ENCODE data around the gene SPTBN2.
"Not testable (repeated sequence)": the region's sequence is repeated elsewhere in the genome, so short reads cannot be mapped to it uniquely, and the experiment has no call there.

Gene SPTBN2

DNA sequence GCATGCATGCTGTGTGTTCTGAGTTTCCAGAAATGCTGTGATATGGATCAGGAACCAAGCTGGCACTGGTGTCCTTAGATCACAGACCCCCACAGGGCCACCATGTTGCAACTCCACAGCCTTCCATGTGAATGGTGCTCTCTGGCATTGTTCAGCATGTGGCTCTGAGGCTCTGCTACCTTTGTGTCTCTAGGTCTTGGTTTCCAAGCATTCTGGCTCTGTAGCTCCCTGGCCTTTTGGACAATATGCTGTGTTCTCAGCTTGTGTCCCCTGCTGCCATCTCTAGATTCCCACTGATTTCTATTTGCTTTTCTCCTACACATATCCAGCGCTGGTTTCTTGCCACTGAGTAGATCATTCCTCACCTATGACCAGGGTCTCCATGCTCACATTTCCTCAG lies 3.9 kb downstream of the SPTBN2 start:
- ChIA-PET CTCF (interaction anchor here (1.2 kb wide), 1 partner anchor 60 kb away, joined by 3 read pairs; no protein-coding TSS in a partner anchor), POLR2A (interaction anchor here (0.6 kb wide), 1 partner anchor 242 kb away, joined by 3 read pairs; no protein-coding TSS in a partner anchor)
- 91% methylated on average over 1 of the region's 1 CpG for WGBS (ENCODE audit: insufficient coverage)

DNA sequence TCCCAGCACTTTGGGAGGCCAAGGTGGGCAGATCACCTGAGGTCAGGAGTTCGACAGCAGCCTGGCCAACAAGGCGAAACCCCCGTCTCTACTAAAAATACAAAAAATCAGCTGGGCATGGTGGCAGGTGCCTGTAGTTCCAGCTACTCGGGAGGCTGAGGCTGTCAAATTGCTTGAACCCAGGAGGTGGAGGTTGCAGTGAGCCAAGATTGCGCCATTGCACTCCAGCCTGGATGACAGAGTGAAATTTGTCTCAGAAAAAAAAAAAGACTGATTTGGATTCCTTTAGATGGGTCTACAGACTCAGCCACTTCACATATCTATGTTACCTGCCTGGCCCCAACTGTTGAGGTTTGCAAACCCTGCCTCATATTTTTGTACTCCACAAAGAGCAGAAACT lies 4.8 kb downstream of the SPTBN2 start:
- H3K9me3 ChIP-seq (ENCODE audit: control extremely low read depth in 1 of 5, control insufficient read depth in 4 of 5, insufficient read depth in 2 of 5, low read depth in 1 of 5, low read length in 4 of 5); DNase-seq; CTCF ChIA-PET; H3K27ac ChIP-seq (ENCODE audit: insufficient read depth in 1 of 2, low read depth in 1 of 2, low read length in 2 of 2, poor library complexity in 1 of 2, severe bottlenecking in 2 of 2); H3K36me3 ChIP-seq (ENCODE audit: control insufficient read depth in 4 of 4, insufficient read depth in 4 of 4, low read length in 3 of 4); H3K4me3 ChIP-seq (ENCODE audit: control insufficient read depth in 1 of 7, extremely low read depth in 1 of 7, insufficient read depth in 4 of 7, low read depth in 2 of 7, low read length in 6 of 7): not testable (repeated sequence)
- H3K27me3 ChIP-seq (replicated peaks in 2 of 5; ENCODE audit: control insufficient read depth in 4 of 5, insufficient read depth in 5 of 5, low read length in 4 of 5) = peaks cover 9 to 52% (median 37%) of the 10 kb centered on the region in 5 experiments
- POLR2A ChIA-PET = interaction anchor here (0.6 kb wide), 1 partner anchor 101 kb away, joined by 5 read pairs; no protein-coding TSS in a partner anchor
- WGBS (ENCODE audit: insufficient coverage) = 97% methylated on average over 3 of the region's 5 CpGs
- H3K4me1 ChIP-seq (ENCODE audit: control extremely low read depth in 1 of 4, control insufficient read depth in 4 of 4, insufficient read depth in 4 of 4, low read length in 3 of 4) = peaks cover 0 to 37% (median 21%) of the 10 kb centered on the region in 4 experiments

More for the DNA sequence above, 3.9 kb downstream of the SPTBN2 start:
- no peaks in the 10 kb centered on the region for H3K36me3 ChIP-seq (ENCODE audit: control insufficient read depth in 4 of 4, insufficient read depth in 4 of 4, low read length in 3 of 4)
- no peak overlapping the region for H3K27ac ChIP-seq (ENCODE audit: insufficient read depth in 1 of 2, low read depth in 1 of 2, low read length in 2 of 2, poor library complexity in 1 of 2, severe bottlenecking in 2 of 2)
- peaks cover 13 to 61% (median 41%) of the 10 kb centered on the region in 5 experiments for H3K27me3 ChIP-seq (replicated peaks in 2 of 5; ENCODE audit: control insufficient read depth in 4 of 5, insufficient read depth in 5 of 5, low read length in 4 of 5)
- no peaks in the 10 kb centered on the region for H3K9me3 ChIP-seq (ENCODE audit: control extremely low read depth in 1 of 5, control insufficient read depth in 4 of 5, insufficient read depth in 2 of 5, low read depth in 1 of 5, low read length in 4 of 5)
- no peak for DNase-seq
- H3K4me1 ChIP-seq (ENCODE audit: control extremely low read depth in 1 of 4, control insufficient read depth in 4 of 4, insufficient read depth in 4 of 4, low read length in 3 of 4) = peaks cover 0 to 31% (median 17%) of the 10 kb centered on the region in 4 experiments
- H3K4me3 ChIP-seq (ENCODE audit: control insufficient read depth in 1 of 7, extremely low read depth in 1 of 7, insufficient read depth in 4 of 7, low read depth in 2 of 7, low read length in 6 of 7) = no peak overlapping the region

DNA sequence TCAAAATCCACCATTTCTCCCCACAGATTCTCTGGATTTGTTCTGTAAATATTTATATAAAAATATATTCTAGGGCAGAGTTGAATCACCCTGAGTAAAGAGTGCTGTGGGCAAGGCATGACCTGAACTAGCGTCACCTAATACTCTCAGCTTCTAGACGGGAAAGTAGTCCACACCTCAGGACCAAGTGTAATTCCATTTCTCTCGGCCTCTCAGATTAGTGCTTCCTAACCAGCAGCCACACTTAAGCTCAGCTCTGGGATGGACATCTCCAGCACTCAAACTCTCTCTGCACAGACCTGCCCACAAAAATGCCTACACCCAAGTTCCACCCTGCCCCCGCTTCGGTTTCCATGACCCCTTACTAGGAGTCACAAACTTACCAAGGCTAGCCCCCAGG lies 5.3 kb downstream of the SPTBN2 start:
- 97% methylated on average over 5 of the region's 5 CpGs for WGBS (ENCODE audit: insufficient coverage)
- CTCF ChIA-PET = no interaction called here
- H3K4me1 ChIP-seq (ENCODE audit: control extremely low read depth in 1 of 4, control insufficient read depth in 4 of 4, insufficient read depth in 4 of 4, low read length in 3 of 4) = peaks cover 0 to 35% (median 21%) of the 10 kb centered on the region in 4 experiments
- no peak overlapping the region for H3K4me3 ChIP-seq (ENCODE audit: control insufficient read depth in 1 of 7, extremely low read depth in 1 of 7, insufficient read depth in 4 of 7, low read depth in 2 of 7, low read length in 6 of 7)
- POLR2A ChIA-PET = no interaction called here
- no peak for DNase-seq
- no peaks in the 10 kb centered on the region for H3K9me3 ChIP-seq (ENCODE audit: control extremely low read depth in 1 of 5, control insufficient read depth in 4 of 5, insufficient read depth in 2 of 5, low read depth in 1 of 5, low read length in 4 of 5)
- H3K27ac ChIP-seq (ENCODE audit: insufficient read depth in 1 of 2, low read depth in 1 of 2, low read length in 2 of 2, poor library complexity in 1 of 2, severe bottlenecking in 2 of 2) = no peak overlapping the region
- peaks cover 7 to 47% (median 32%) of the 10 kb centered on the region in 5 experiments for H3K27me3 ChIP-seq (replicated peaks in 2 of 5; ENCODE audit: control insufficient read depth in 4 of 5, insufficient read depth in 5 of 5, low read length in 4 of 5)
- no peaks in the 10 kb centered on the region for H3K36me3 ChIP-seq (ENCODE audit: control insufficient read depth in 4 of 4, insufficient read depth in 4 of 4, low read length in 3 of 4)

DNA sequence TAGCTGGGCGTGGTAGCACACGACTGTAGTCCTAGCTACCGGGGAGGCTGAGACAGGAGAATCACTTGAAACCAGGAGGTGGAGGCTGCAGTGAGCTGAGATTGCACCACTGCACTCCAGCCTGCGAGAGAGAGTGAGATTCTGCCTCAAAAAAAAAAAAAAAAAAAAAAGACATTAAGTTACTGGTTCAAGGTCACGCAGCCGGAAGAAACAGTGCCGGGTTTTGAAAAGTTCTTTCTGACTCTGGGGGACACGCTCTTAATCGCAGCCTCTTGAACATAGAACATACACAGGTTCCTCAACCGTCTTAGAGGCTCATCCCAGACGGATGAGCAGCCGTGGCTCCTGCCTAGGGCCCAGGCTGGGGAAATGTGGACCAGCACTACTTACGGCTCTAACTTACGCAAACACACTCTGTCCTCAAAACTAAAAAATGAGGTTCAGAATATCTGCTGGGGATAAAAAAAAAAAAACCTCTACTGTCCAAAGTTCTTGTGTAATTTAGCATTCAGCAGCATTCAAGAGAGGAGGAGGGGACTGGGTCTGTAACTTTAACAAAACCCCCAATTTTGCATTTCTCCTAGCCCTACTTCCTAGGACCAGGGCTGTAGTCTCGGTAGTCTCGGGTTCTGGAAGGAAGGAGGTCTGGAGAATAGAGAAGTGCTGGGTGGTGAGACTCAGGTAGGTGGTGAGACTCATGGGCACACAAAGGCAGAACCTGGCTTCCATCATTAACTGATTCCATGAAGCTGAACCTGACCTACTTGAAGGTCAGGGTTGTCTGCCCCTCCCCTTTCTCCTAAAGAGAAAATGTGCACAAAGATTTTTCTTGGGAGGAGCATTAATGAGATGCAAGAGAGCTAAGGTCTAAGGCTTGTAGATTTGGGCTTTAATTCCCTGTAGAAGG lies 6.0 kb downstream of the SPTBN2 start:
- 95% methylated on average over 10 of the region's 16 CpGs for WGBS (ENCODE audit: insufficient coverage)
- DNase-seq = no peak
- no peaks in the 10 kb centered on the region for H3K9me3 ChIP-seq (ENCODE audit: control extremely low read depth in 1 of 5, control insufficient read depth in 4 of 5, insufficient read depth in 2 of 5, low read depth in 1 of 5, low read length in 4 of 5)
- no peak overlapping the region for H3K27ac ChIP-seq (ENCODE audit: insufficient read depth in 1 of 2, low read depth in 1 of 2, low read length in 2 of 2, poor library complexity in 1 of 2, severe bottlenecking in 2 of 2)
- H3K36me3 ChIP-seq (ENCODE audit: control insufficient read depth in 4 of 4, insufficient read depth in 4 of 4, low read length in 3 of 4) = no peaks in the 10 kb centered on the region
- peaks cover 0 to 31% (median 19%) of the 10 kb centered on the region in 4 experiments for H3K4me1 ChIP-seq (ENCODE audit: control extremely low read depth in 1 of 4, control insufficient read depth in 4 of 4, insufficient read depth in 4 of 4, low read length in 3 of 4)
- POLR2A ChIA-PET = interaction anchor here (0.6 kb wide), 1 partner anchor 43 kb away, joined by 3 read pairs; no protein-coding TSS in a partner anchor
- no peak overlapping the region for H3K4me3 ChIP-seq (ENCODE audit: control insufficient read depth in 1 of 7, extremely low read depth in 1 of 7, insufficient read depth in 4 of 7, low read depth in 2 of 7, low read length in 6 of 7)
- CTCF ChIA-PET = no interaction called here
- peaks cover 7 to 43% (median 29%) of the 10 kb centered on the region in 5 experiments for H3K27me3 ChIP-seq (replicated peaks in 2 of 5; ENCODE audit: control insufficient read depth in 4 of 5, insufficient read depth in 5 of 5, low read length in 4 of 5)

DNA sequence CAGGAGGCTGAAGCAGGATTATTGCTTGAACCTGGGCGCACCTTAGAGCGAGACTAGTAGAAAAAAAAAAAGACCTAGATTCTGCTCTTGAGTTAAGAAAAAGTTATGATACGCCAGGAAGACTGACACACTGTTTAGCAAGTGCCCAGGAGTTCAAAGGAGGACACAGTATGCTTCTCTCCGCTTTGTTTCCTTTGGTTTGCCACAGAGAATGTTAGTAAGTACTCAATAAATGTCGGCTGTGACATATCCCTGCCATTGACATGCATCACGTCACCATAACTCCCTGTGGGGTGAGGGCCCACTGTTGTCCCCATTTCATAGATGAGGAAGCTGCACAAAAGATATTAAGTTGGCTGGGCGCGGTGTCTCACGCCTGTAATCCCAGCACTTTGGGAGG lies 7.1 kb downstream of the SPTBN2 start:
- Histone ChIP-seq H3K27ac (ENCODE audit: insufficient read depth in 1 of 2, low read depth in 1 of 2, low read length in 2 of 2, poor library complexity in 1 of 2, severe bottlenecking in 2 of 2) (no peak overlapping the region), H3K36me3 (ENCODE audit: control insufficient read depth in 4 of 4, insufficient read depth in 4 of 4, low read length in 3 of 4) (no peaks in the 10 kb centered on the region), H3K9me3 (ENCODE audit: control extremely low read depth in 1 of 5, control insufficient read depth in 4 of 5, insufficient read depth in 2 of 5, low read depth in 1 of 5, low read length in 4 of 5) (no peaks in the 10 kb centered on the region), H3K4me3 (ENCODE audit: control insufficient read depth in 1 of 7, extremely low read depth in 1 of 7, insufficient read depth in 4 of 7, low read depth in 2 of 7, low read length in 6 of 7) (no peak overlapping the region), H3K4me1 (ENCODE audit: control extremely low read depth in 1 of 4, control insufficient read depth in 4 of 4, insufficient read depth in 4 of 4, low read length in 3 of 4) (peaks cover 0 to 25% (median 10%) of the 10 kb centered on the region in 4 experiments), H3K27me3 (replicated peaks in 2 of 5; ENCODE audit: control insufficient read depth in 4 of 5, insufficient read depth in 5 of 5, low read length in 4 of 5) (peaks cover 6 to 33% (median 24%) of the 10 kb centered on the region in 5 experiments)
- CTCF ChIA-PET = interaction anchor here (0.6 kb wide), 1 partner anchor 127 kb away, joined by 3 read pairs; no protein-coding TSS in a partner anchor
- WGBS (ENCODE audit: insufficient coverage) = 94% methylated on average over 9 of the region's 9 CpGs
- POLR2A ChIA-PET = interaction anchor here (0.6 kb wide), 1 partner anchor 44 kb away, joined by 3 read pairs; no protein-coding TSS in a partner anchor
- no peak for DNase-seq

DNA sequence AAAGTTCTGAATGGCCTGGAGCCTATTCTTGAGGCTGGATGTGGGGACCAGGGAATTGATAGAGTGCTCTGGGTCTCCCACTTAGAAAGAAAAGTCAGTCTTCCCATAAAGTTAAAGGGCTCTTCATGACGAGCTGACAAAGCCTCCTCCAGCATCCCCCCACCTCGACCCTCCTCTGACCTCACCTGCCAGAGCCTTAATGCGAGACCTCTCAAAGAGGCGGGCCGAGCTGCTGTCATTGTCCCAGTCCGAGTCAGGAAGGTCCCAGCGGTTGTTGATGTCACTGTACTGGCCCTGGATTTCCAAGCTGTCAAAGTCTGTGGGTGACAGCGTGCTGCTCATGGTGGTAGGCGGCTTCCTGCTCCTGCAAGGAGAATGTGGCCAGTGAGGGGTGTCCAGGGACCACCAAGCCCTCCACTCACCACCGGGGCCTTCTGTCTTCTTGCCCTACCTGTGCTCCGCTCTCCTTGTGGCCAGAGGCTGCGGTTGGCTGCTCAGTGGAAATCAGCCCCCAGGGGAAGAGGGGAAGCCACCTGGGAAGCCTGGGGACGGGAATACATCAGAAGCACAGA lies 8.0 kb downstream of the SPTBN2 start:
- no peak for DNase-seq
- WGBS (ENCODE audit: insufficient coverage) = 91% methylated on average over 11 of the region's 13 CpGs
- Histone ChIP-seq H3K36me3 (ENCODE audit: control insufficient read depth in 4 of 4, insufficient read depth in 4 of 4, low read length in 3 of 4) (no peaks in the 10 kb centered on the region), H3K9me3 (ENCODE audit: control extremely low read depth in 1 of 5, control insufficient read depth in 4 of 5, insufficient read depth in 2 of 5, low read depth in 1 of 5, low read length in 4 of 5) (no peaks in the 10 kb centered on the region), H3K27ac (ENCODE audit: insufficient read depth in 1 of 2, low read depth in 1 of 2, low read length in 2 of 2, poor library complexity in 1 of 2, severe bottlenecking in 2 of 2) (no peak overlapping the region), H3K27me3 (replicated peaks in 2 of 5; ENCODE audit: control insufficient read depth in 4 of 5, insufficient read depth in 5 of 5, low read length in 4 of 5) (peaks cover 0 to 24% (median 15%) of the 10 kb centered on the region in 5 experiments), H3K4me3 (ENCODE audit: control insufficient read depth in 1 of 7, extremely low read depth in 1 of 7, insufficient read depth in 4 of 7, low read depth in 2 of 7, low read length in 6 of 7) (no peak overlapping the region), H3K4me1 (ENCODE audit: control extremely low read depth in 1 of 4, control insufficient read depth in 4 of 4, insufficient read depth in 4 of 4, low read length in 3 of 4) (peaks cover 0 to 19% (median 9%) of the 10 kb centered on the region in 4 experiments)
- POLR2A ChIA-PET = no interaction called here
- CTCF ChIA-PET = no interaction called here
